ENCODE data around the gene PRX. TPM values are rescaled to one million over a fixed set of nuclear protein-coding genes. Genes with fewer than 3 reads are reported as not detected.
"Not testable (repeated sequence)": the region's sequence is repeated elsewhere in the genome, so short reads cannot be mapped to it uniquely, and the experiment has no call there.

Gene PRX
- polyA plus RNA-seq (2013, experiment 1 of 2): 3.3 TPM
- polyA plus RNA-seq (2013, experiment 2 of 2): 3.1 TPM

- H3K4me3 ChIP-seq (ENCODE audit: low read length): peak within 1 kb of the TSS; percentile 35
- H3K9ac ChIP-seq (ENCODE audit: low read depth, low read length): no peak within 1 kb of the TSS
- 33% methylated on average over 16 of the region's 18 CpGs for WGBS
- H3K4me1 ChIP-seq (ENCODE audit: insufficient read depth, low read length): peaks cover 6% of the 10 kb centered on the region
- no peaks in the 10 kb centered on the region for H3K36me3 ChIP-seq (ENCODE audit: insufficient read depth, low read length)
- H3K27ac ChIP-seq (ENCODE audit: low read depth, low read length): peak within 1 kb of the TSS; percentile 41; the same call in 1 of the 2 replicates
- H3K27me3 ChIP-seq (ENCODE audit: insufficient read depth, low read length): no peaks in the 10 kb centered on the region
- no peaks in the 10 kb centered on the region for H3K9me3 ChIP-seq (ENCODE audit: insufficient read depth, low read depth, low read length)
Observed at GRCh38 chr19:40413291-40413845, at the start of gene PRX. TSS of gene PRX (minus strand) at chr19:40413378. CDS start at chr19:40407932, 5,446 bp downstream.

- whole genome bisulfite sequencing: 82% methylated on average over 7 of the region's 7 CpGs
Observed at GRCh38 chr19:40461669-40462221, 48.6 kb upstream of the PRX start.

GRCh38 chr19:40460185-40460584 lies 47.0 kb upstream of the PRX start:
- 96% methylated on average over 3 of the region's 3 CpGs for WGBS
- Histone ChIP-seq H3K9me3 (ENCODE audit: insufficient read depth, low read depth, low read length) (no peaks in the 10 kb centered on the region), H3K27me3 (ENCODE audit: insufficient read depth, low read length) (peaks cover 7% of the 10 kb centered on the region; the same call in 1 of the 2 replicates), H3K27ac (ENCODE audit: low read depth, low read length) (no peak overlapping the region), H3K9ac (ENCODE audit: low read depth, low read length) (no peak overlapping the region), H3K36me3 (ENCODE audit: insufficient read depth, low read length) (0 out of 2 replicates have a peak, but pooled peaks cover 4% of the 10 kb centered on the region), H3K4me1 (ENCODE audit: insufficient read depth, low read length) (peaks cover 6% of the 10 kb centered on the region; the same call in 1 of the 2 replicates), H3K4me3 (ENCODE audit: low read length) (no peak overlapping the region)

More at GRCh38 chr19:40461669-40462221, 48.6 kb upstream of the PRX start:
- Histone ChIP-seq H3K4me3 (ENCODE audit: low read length) (no peak overlapping the region), H3K36me3 (ENCODE audit: insufficient read depth, low read length) (no peaks in the 10 kb centered on the region), H3K9me3 (ENCODE audit: insufficient read depth, low read depth, low read length) (no peaks in the 10 kb centered on the region), H3K4me1 (ENCODE audit: insufficient read depth, low read length) (peaks cover 6% of the 10 kb centered on the region; the same call in 1 of the 2 replicates), H3K27me3 (ENCODE audit: insufficient read depth, low read length) (peaks cover 16% of the 10 kb centered on the region), H3K27ac (ENCODE audit: low read depth, low read length) (no peak overlapping the region), H3K9ac (ENCODE audit: low read depth, low read length) (no peak overlapping the region)

GRCh38 chr19:40458597-40458974 lies 45.4 kb upstream of the PRX start:
- H3K9me3 ChIP-seq (ENCODE audit: insufficient read depth, low read depth, low read length): no peaks in the 10 kb centered on the region
- no peak overlapping the region for H3K27ac ChIP-seq (ENCODE audit: low read depth, low read length)
- H3K36me3 ChIP-seq (ENCODE audit: insufficient read depth, low read length): 0 out of 2 replicates have a peak, but pooled peaks cover 4% of the 10 kb centered on the region
- H3K27me3 ChIP-seq (ENCODE audit: insufficient read depth, low read length): no peaks in the 10 kb centered on the region
- no peak overlapping the region for H3K4me3 ChIP-seq (ENCODE audit: low read length)
- H3K9ac ChIP-seq (ENCODE audit: low read depth, low read length): no peak overlapping the region
- no peaks in the 10 kb centered on the region for H3K4me1 ChIP-seq (ENCODE audit: insufficient read depth, low read length)
- 95% methylated on average over 3 of the region's 3 CpGs for WGBS

GRCh38 chr19:40457953-40458596 lies 44.9 kb upstream of the PRX start:
- Histone ChIP-seq H3K36me3 (ENCODE audit: insufficient read depth, low read length) (0 out of 2 replicates have a peak, but pooled peaks cover 4% of the 10 kb centered on the region), H3K27ac (ENCODE audit: low read depth, low read length) (no peak overlapping the region), H3K4me3 (ENCODE audit: low read length) (no peak overlapping the region), H3K4me1 (ENCODE audit: insufficient read depth, low read length) (no peaks in the 10 kb centered on the region), H3K9me3 (ENCODE audit: insufficient read depth, low read depth, low read length) (no peaks in the 10 kb centered on the region), H3K27me3 (ENCODE audit: insufficient read depth, low read length) (no peaks in the 10 kb centered on the region), H3K9ac (ENCODE audit: low read depth, low read length) (no peak overlapping the region)
- 93% methylated on average over 27 of the region's 27 CpGs for WGBS

GRCh38 chr19:40457048-40457447 lies 43.9 kb upstream of the PRX start:
- Histone ChIP-seq H3K4me1 (ENCODE audit: insufficient read depth, low read length) (no peaks in the 10 kb centered on the region), H3K36me3 (ENCODE audit: insufficient read depth, low read length) (0 out of 2 replicates have a peak, but pooled peaks cover 4% of the 10 kb centered on the region), H3K4me3 (ENCODE audit: low read length) (no peak overlapping the region), H3K9ac (ENCODE audit: low read depth, low read length) (no peak overlapping the region), H3K27me3 (ENCODE audit: insufficient read depth, low read length) (no peaks in the 10 kb centered on the region), H3K9me3 (ENCODE audit: insufficient read depth, low read depth, low read length) (no peaks in the 10 kb centered on the region), H3K27ac (ENCODE audit: low read depth, low read length) (no peak overlapping the region)
- WGBS: 95% methylated on average over 5 of the region's 5 CpGs

GRCh38 chr19:40453943-40454342 lies 40.8 kb upstream of the PRX start:
- not testable (repeated sequence) for H3K4me3 ChIP-seq (ENCODE audit: low read length); H3K9me3 ChIP-seq (ENCODE audit: insufficient read depth, low read depth, low read length); H3K36me3 ChIP-seq (ENCODE audit: insufficient read depth, low read length); H3K9ac ChIP-seq (ENCODE audit: low read depth, low read length); H3K27ac ChIP-seq (ENCODE audit: low read depth, low read length); H3K27me3 ChIP-seq (ENCODE audit: insufficient read depth, low read length); H3K4me1 ChIP-seq (ENCODE audit: insufficient read depth, low read length)
- WGBS: 92% methylated on average over 6 of the region's 6 CpGs

- no peaks in the 10 kb centered on the region for H3K9me3 ChIP-seq (ENCODE audit: insufficient read depth, low read depth, low read length)
- peaks cover 6% of the 10 kb centered on the region; the same call in 1 of the 2 replicates for H3K36me3 ChIP-seq (ENCODE audit: insufficient read depth, low read length)
- no peak overlapping the region for H3K27ac ChIP-seq (ENCODE audit: low read depth, low read length)
- no peaks in the 10 kb centered on the region; the same call in 1 of the 2 replicates for H3K4me1 ChIP-seq (ENCODE audit: insufficient read depth, low read length)
- WGBS: 93% methylated on average over 5 of the region's 5 CpGs
- H3K4me3 ChIP-seq (ENCODE audit: low read length): no peak overlapping the region
- H3K9ac ChIP-seq (ENCODE audit: low read depth, low read length): no peak overlapping the region
- H3K27me3 ChIP-seq (ENCODE audit: insufficient read depth, low read length): no peaks in the 10 kb centered on the region
Observed at GRCh38 chr19:40453151-40453735, 40.1 kb upstream of the PRX start.

- no peaks in the 10 kb centered on the region; the same call in 1 of the 2 replicates for H3K4me1 ChIP-seq (ENCODE audit: insufficient read depth, low read length)
- WGBS: 83% methylated on average over 5 of the region's 5 CpGs
- no peak overlapping the region for H3K9ac ChIP-seq (ENCODE audit: low read depth, low read length)
- H3K4me3 ChIP-seq (ENCODE audit: low read length): no peak overlapping the region
- H3K27me3 ChIP-seq (ENCODE audit: insufficient read depth, low read length): no peaks in the 10 kb centered on the region
- H3K27ac ChIP-seq (ENCODE audit: low read depth, low read length): no peak overlapping the region
- no peaks in the 10 kb centered on the region for H3K9me3 ChIP-seq (ENCODE audit: insufficient read depth, low read depth, low read length)
- peaks cover 6% of the 10 kb centered on the region; the same call in 1 of the 2 replicates for H3K36me3 ChIP-seq (ENCODE audit: insufficient read depth, low read length)
Observed at GRCh38 chr19:40452016-40452415, 38.8 kb upstream of the PRX start.

GRCh38 chr19:40450664-40451063 lies 37.5 kb upstream of the PRX start:
- Histone ChIP-seq H3K27me3 (ENCODE audit: insufficient read depth, low read length) (no peaks in the 10 kb centered on the region), H3K36me3 (ENCODE audit: insufficient read depth, low read length) (peaks cover 6% of the 10 kb centered on the region; the same call in 1 of the 2 replicates), H3K27ac (ENCODE audit: low read depth, low read length) (no peak overlapping the region), H3K4me1 (ENCODE audit: insufficient read depth, low read length) (peaks cover 7% of the 10 kb centered on the region), H3K9me3 (ENCODE audit: insufficient read depth, low read depth, low read length) (no peaks in the 10 kb centered on the region), H3K9ac (ENCODE audit: low read depth, low read length) (no peak overlapping the region), H3K4me3 (ENCODE audit: low read length) (no peak overlapping the region)
- WGBS: 86% methylated on average over 2 of the region's 4 CpGs

GRCh38 chr19:40449506-40449905 lies 36.3 kb upstream of the PRX start:
- H3K27me3 ChIP-seq (ENCODE audit: insufficient read depth, low read length): no peaks in the 10 kb centered on the region
- H3K9ac ChIP-seq (ENCODE audit: low read depth, low read length): no peak overlapping the region
- no peak overlapping the region for H3K4me3 ChIP-seq (ENCODE audit: low read length)
- H3K27ac ChIP-seq (ENCODE audit: low read depth, low read length): no peak overlapping the region
- H3K9me3 ChIP-seq (ENCODE audit: insufficient read depth, low read depth, low read length): no peaks in the 10 kb centered on the region
- H3K4me1 ChIP-seq (ENCODE audit: insufficient read depth, low read length): peaks cover 13% of the 10 kb centered on the region
- 94% methylated on average over 3 of the region's 4 CpGs for WGBS
- H3K36me3 ChIP-seq (ENCODE audit: insufficient read depth, low read length): peaks cover 3% of the 10 kb centered on the region; the same call in 1 of the 2 replicates
